ENCODE results near the gene VSTM1. TPM values are rescaled to one million over a fixed set of nuclear protein-coding genes. Genes with fewer than 3 reads are reported as not detected.

Gene VSTM1, protein sequence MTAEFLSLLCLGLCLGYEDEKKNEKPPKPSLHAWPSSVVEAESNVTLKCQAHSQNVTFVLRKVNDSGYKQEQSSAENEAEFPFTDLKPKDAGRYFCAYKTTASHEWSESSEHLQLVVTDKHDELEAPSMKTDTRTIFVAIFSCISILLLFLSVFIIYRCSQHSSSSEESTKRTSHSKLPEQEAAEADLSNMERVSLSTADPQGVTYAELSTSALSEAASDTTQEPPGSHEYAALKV
- total RNA-seq = not detected

DNA sequence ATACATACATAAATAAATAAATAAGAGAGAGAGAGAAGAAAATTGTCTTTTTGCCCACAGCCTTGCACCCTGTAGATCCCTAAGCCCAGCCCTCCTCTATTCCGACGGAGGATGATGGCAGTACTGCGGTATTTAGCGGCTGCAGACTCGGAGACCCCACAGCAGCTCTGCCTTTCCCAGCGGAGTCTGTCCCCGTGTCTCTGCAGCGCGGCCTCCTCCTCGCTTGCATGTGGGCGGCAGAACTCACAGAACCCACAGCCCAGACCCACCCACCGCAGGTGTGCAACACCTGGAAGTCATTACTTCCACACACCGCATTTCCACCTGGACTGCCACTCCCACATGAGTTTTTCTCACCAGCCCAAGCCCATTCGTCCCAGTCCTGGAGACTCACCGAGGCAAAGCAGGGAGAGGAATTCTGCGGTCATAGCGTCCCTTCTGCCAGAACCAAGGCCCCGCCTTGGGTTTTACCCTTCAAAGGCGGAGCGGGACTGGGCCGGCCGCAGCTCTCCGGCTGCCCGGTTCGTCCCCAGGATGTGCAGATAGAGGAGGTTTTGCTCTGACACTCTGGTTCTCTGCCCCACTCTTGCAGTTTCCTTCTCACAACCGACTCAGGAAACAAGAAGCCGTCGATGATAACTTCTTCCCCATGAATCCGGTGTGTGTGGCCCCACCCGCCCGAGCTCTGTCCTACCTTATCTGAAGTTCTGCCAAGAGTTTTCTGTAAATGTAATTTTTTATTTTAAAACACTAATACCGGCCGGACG, at the start of gene VSTM1:
Gene VSTM1, minus strand, starts transcription at position 548 of the 767 bp plus-strand sequence. Its CDS starts 120 bp downstream, at position 428.
- Histone ChIP-seq H3K36me3 (ENCODE audit: control insufficient read depth in 3 of 3, insufficient read depth in 3 of 3, low read length in 3 of 3) (no peaks in the 10 kb centered on the region), H3K9me3 (ENCODE audit: control insufficient read depth in 3 of 3, low read length in 3 of 3) (no peaks in the 10 kb centered on the region), H3K27ac (ENCODE audit: low read depth, low read length) (no peak within 1 kb of the TSS), H3K27me3 (ENCODE audit: control insufficient read depth in 3 of 3, insufficient read depth in 3 of 3, low read length in 3 of 3) (no peaks in the 10 kb centered on the region), H3K9ac (ENCODE audit: low read depth in 1 of 3, low read length in 3 of 3) (no peak within 1 kb of the TSS), H3K4me1 (ENCODE audit: control insufficient read depth in 3 of 3, insufficient read depth in 3 of 3, low read length in 3 of 3) (no peaks in the 10 kb centered on the region), H3K4me3 (ENCODE audit: low read length in 3 of 3) (no peak within 1 kb of the TSS)

DNA sequence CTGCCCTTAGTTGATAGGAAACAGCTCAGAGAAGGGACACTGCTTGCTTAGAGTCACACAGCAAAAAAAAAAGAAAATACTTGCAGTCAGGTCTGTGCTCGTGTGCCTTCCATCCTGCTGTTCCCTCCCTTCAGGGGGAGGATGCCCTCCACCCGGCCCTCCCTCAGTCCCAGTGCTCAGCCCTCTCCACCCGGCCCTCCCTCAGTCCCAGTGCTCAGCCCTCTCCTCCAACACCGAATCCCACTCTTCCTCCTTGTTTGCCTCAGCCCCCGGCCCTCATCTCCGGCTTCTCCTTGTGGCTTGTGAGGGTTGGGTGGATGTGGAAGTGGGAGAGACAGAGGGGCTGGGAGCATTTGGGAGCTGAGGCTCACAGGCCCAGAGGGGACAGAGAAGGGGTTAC, 46.0 kb upstream of the VSTM1 start:
- peaks cover 47 to 55% (median 54%) of the 10 kb centered on the region in 3 donors for H3K36me3 ChIP-seq (ENCODE audit: control insufficient read depth in 3 of 3, insufficient read depth in 3 of 3, low read length in 3 of 3)
- no peak overlapping the region for H3K4me3 ChIP-seq (ENCODE audit: low read length in 3 of 3)
- no peak overlapping the region for H3K27ac ChIP-seq (ENCODE audit: low read depth, low read length)
- H3K9ac ChIP-seq (ENCODE audit: low read depth in 1 of 3, low read length in 3 of 3) = no peak overlapping the region
- H3K4me1 ChIP-seq (ENCODE audit: control insufficient read depth in 3 of 3, insufficient read depth in 3 of 3, low read length in 3 of 3) = peaks cover 6 to 9% (median 8%) of the 10 kb centered on the region in 3 donors
- H3K27me3 ChIP-seq (ENCODE audit: control insufficient read depth in 3 of 3, insufficient read depth in 3 of 3, low read length in 3 of 3) = no peaks in the 10 kb centered on the region
- no peaks in the 10 kb centered on the region for H3K9me3 ChIP-seq (ENCODE audit: control insufficient read depth in 3 of 3, low read length in 3 of 3)

DNA sequence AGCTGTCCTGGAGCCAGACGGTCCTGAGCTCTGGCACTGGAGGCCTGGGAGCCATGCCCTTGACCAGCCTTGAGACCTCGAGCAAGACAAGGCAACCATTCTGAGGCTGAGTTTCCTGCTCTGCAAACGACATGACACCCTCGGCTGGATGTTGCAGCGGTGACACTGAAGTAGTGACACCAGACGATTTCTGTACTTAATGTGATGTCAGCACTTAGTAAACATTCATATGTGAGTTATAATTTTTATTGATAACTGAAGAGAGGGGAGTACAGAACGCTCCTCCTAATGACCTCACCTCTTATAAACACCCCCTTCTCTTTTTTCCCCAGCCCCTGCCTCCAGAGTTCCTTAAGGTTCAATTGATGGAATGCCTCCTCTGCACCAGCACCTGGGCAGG, 44.8 kb upstream of the VSTM1 start:
- Histone ChIP-seq H3K4me3 (ENCODE audit: low read length in 3 of 3) (no peak overlapping the region), H3K27me3 (ENCODE audit: control insufficient read depth in 3 of 3, insufficient read depth in 3 of 3, low read length in 3 of 3) (no peaks in the 10 kb centered on the region), H3K27ac (ENCODE audit: low read depth, low read length) (no peak overlapping the region), H3K4me1 (ENCODE audit: control insufficient read depth in 3 of 3, insufficient read depth in 3 of 3, low read length in 3 of 3) (peaks cover under 1 to 3% (median 2%) of the 10 kb centered on the region in 3 donors), H3K9me3 (ENCODE audit: control insufficient read depth in 3 of 3, low read length in 3 of 3) (no peaks in the 10 kb centered on the region), H3K9ac (ENCODE audit: low read depth in 1 of 3, low read length in 3 of 3) (no peak overlapping the region), H3K36me3 (ENCODE audit: control insufficient read depth in 3 of 3, insufficient read depth in 3 of 3, low read length in 3 of 3) (peaks cover 47 to 52% (median 52%) of the 10 kb centered on the region in 3 donors)

DNA sequence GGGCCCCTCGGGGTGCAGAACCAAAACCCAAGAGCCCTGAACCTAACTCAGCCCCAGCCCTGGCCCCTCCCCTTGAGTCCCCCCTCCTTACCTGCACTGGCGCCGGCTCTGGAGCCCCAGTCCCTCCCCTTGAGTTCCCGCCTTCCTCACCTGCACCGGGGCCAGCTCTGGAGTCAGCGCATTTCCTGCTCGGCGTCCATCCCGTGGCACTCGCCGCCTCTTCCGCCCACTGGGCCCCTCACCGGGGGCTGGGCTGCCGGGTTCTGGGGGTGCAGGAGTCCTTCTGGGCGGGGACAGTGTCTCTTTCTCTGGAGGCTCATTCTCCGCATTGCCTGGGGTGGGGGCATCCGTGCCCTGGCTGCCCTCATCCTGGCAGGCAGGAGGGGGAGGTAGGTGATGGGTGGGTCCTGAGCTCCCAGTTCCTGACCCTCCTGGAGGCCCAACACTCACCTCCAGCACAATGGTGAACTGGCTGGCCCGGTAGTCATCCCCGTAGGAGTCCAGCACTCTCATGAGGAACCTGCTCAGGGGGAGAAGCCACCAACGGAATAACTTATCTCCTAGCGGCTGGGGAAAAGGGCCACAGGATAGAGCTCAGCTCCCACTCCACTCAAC, 44.3 kb upstream of the VSTM1 start:
- H3K27me3 ChIP-seq (ENCODE audit: control insufficient read depth in 3 of 3, insufficient read depth in 3 of 3, low read length in 3 of 3) = no peaks in the 10 kb centered on the region
- H3K9me3 ChIP-seq (ENCODE audit: control insufficient read depth in 3 of 3, low read length in 3 of 3) = no peaks in the 10 kb centered on the region
- H3K4me1 ChIP-seq (ENCODE audit: control insufficient read depth in 3 of 3, insufficient read depth in 3 of 3, low read length in 3 of 3) = peaks cover 5 to 7% (median 6%) of the 10 kb centered on the region in 3 donors
- no peak overlapping the region for H3K9ac ChIP-seq (ENCODE audit: low read depth in 1 of 3, low read length in 3 of 3)
- peaks cover 47 to 52% (median 48%) of the 10 kb centered on the region in 3 donors for H3K36me3 ChIP-seq (ENCODE audit: control insufficient read depth in 3 of 3, insufficient read depth in 3 of 3, low read length in 3 of 3)
- H3K27ac ChIP-seq (ENCODE audit: low read depth, low read length) = no peak overlapping the region
- no peak overlapping the region for H3K4me3 ChIP-seq (ENCODE audit: low read length in 3 of 3)

DNA sequence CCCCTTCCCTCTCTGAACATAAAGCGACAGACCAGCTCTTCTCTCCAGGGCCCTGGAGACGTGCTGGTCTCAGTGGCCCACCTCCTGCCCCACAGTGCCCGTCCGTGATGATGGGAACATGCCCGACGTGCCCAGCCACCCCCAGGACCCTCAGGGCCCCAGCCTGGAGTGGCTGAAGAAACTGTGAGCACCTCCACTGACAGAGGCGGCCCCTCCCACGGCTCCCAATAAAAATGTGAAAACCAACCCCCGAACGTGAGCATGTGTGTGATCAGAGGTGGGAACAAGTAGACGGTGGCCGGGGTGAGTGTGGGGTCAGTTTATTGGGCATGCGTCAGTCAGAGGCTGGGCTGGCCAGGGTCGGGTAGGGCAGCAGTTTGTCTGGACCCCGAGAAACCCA, 43.0 kb upstream of the VSTM1 start:
- Histone ChIP-seq H3K27ac (ENCODE audit: low read depth, low read length) (no peak overlapping the region), H3K9ac (ENCODE audit: low read depth in 1 of 3, low read length in 3 of 3) (no peak overlapping the region), H3K36me3 (ENCODE audit: control insufficient read depth in 3 of 3, insufficient read depth in 3 of 3, low read length in 3 of 3) (peaks cover 47 to 50% (median 48%) of the 10 kb centered on the region in 3 donors), H3K27me3 (ENCODE audit: control insufficient read depth in 3 of 3, insufficient read depth in 3 of 3, low read length in 3 of 3) (no peaks in the 10 kb centered on the region), H3K9me3 (ENCODE audit: control insufficient read depth in 3 of 3, low read length in 3 of 3) (no peaks in the 10 kb centered on the region), H3K4me1 (ENCODE audit: control insufficient read depth in 3 of 3, insufficient read depth in 3 of 3, low read length in 3 of 3) (peaks cover 8 to 11% (median 11%) of the 10 kb centered on the region in 3 donors), H3K4me3 (ENCODE audit: low read length in 3 of 3) (no peak overlapping the region)

DNA sequence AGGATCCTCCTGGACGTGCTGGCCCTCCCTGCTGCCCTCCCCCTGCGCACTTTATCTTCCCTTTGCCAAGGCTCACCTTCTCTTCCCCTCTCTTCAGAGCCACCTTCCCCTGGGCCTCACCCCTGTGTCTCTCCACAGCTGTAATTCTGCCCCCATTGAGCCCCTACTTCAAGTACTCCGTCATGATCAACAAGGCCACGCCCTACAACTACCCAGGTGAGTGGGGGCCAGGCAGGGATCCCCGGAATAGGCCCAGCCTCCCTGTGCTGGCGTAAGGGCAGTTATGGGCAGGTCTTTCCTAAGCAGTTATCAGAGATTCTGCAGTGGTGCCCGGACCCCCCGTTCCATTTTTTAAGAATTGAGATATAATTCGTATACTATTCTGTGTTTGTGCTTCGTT, 42.1 kb upstream of the VSTM1 start:
- no peak overlapping the region for H3K27ac ChIP-seq (ENCODE audit: low read depth, low read length)
- no peak overlapping the region for H3K9ac ChIP-seq (ENCODE audit: low read depth in 1 of 3, low read length in 3 of 3)
- peaks cover 8 to 11% (median 11%) of the 10 kb centered on the region in 3 donors for H3K4me1 ChIP-seq (ENCODE audit: control insufficient read depth in 3 of 3, insufficient read depth in 3 of 3, low read length in 3 of 3)
- no peaks in the 10 kb centered on the region for H3K9me3 ChIP-seq (ENCODE audit: control insufficient read depth in 3 of 3, low read length in 3 of 3)
- no peak overlapping the region for H3K4me3 ChIP-seq (ENCODE audit: low read length in 3 of 3)
- H3K27me3 ChIP-seq (ENCODE audit: control insufficient read depth in 3 of 3, insufficient read depth in 3 of 3, low read length in 3 of 3) = no peaks in the 10 kb centered on the region
- peaks cover 44 to 47% (median 46%) of the 10 kb centered on the region in 3 donors for H3K36me3 ChIP-seq (ENCODE audit: control insufficient read depth in 3 of 3, insufficient read depth in 3 of 3, low read length in 3 of 3)

DNA sequence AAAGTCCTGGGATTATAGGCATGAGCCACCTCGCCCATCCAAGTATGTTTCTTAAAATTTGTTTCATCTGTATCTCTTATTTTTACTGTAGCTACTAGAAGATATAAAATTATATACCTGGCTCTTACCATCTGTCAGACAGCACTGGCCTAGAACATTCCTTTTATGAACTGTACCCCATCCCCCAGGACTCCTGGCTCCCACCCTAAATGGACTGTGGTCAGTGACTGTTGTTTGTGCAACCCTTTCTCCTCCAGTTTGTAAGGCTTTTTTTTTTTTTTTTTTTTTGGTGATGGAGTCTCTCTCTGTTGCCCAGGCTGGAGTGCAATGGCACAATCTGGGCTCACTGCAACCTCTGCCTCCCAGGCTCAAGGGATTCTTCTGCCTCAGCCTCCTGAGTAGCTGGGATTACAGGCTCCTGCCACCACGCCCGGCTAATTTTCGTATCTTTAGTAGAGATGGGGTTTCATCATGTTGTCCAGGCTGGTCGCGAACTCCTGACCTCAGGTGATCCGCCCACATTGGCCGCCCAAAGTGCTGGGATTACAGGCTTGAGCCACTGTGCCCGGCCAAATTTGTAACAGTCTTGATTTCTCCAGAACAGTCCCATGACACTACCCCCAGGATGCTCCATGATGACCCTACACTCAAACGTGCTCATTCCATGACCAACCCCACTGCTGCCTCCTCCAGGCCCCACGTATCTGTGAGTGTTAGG, 41.5 kb upstream of the VSTM1 start:
- H3K4me1 ChIP-seq (ENCODE audit: control insufficient read depth in 3 of 3, insufficient read depth in 3 of 3, low read length in 3 of 3) = peaks cover 8 to 11% (median 11%) of the 10 kb centered on the region in 3 donors
- no peak overlapping the region for H3K4me3 ChIP-seq (ENCODE audit: low read length in 3 of 3)
- no peak overlapping the region for H3K27ac ChIP-seq (ENCODE audit: low read depth, low read length)
- H3K27me3 ChIP-seq (ENCODE audit: control insufficient read depth in 3 of 3, insufficient read depth in 3 of 3, low read length in 3 of 3) = no peaks in the 10 kb centered on the region
- H3K9me3 ChIP-seq (ENCODE audit: control insufficient read depth in 3 of 3, low read length in 3 of 3) = no peaks in the 10 kb centered on the region
- H3K36me3 ChIP-seq (ENCODE audit: control insufficient read depth in 3 of 3, insufficient read depth in 3 of 3, low read length in 3 of 3) = peaks cover 39 to 42% (median 41%) of the 10 kb centered on the region in 3 donors
- H3K9ac ChIP-seq (ENCODE audit: low read depth in 1 of 3, low read length in 3 of 3) = no peak overlapping the region

DNA sequence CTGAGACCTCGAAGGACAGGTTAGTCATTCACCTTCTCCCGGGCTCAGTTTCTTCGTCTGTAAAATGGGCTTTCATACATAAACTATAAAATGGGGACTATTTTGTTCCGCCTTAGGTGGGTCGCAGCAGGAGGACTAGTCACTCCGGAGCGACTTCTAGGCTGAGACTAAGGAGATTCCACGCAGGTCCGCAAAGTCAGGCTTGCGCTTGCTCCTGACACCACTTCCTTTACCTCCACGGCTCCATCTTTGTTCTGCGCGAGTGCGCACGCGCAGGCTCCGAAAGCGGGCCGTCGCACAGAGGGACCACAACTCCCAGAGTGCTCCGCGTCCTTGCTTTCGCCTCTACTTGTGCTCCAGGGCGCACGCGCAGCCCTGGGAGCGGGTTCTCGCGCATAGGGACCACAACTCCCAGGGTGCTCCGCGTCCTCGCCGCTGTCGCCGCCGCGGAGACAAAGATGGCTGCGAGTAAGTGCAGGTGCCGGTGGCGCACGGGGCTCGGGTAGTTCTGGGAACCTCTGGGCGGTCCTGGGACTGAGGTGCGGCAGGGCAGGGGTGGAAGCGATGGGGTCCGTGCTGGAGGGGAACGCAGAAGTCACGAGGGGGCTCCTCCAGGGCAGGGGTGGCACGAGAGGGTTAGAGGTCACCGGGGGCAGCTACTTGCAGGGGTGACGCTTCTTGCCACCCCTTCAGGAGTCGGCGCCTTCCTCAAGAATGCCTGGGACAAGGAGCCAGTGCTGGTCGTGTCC, 38.9 kb upstream of the VSTM1 start, which contains the start of gene NDUFA3:
Gene NDUFA3, plus strand, starts transcription at position 435 of the 749 bp plus-strand sequence. Its CDS starts 24 bp downstream, at position 459.
- Histone ChIP-seq H3K36me3 (ENCODE audit: control insufficient read depth in 3 of 3, insufficient read depth in 3 of 3, low read length in 3 of 3) (peaks cover 17 to 20% (median 19%) of the 10 kb centered on the region in 3 donors), H3K27ac (ENCODE audit: low read depth, low read length) (peak within 1 kb of the TSS; percentile 70), H3K4me3 (ENCODE audit: low read length in 3 of 3) (peak within 1 kb of the TSS; percentile 85 to 97 (median 93)), H3K9me3 (ENCODE audit: control insufficient read depth in 3 of 3, low read length in 3 of 3) (no peaks in the 10 kb centered on the region), H3K4me1 (ENCODE audit: control insufficient read depth in 3 of 3, insufficient read depth in 3 of 3, low read length in 3 of 3) (peaks cover 8 to 11% (median 11%) of the 10 kb centered on the region in 3 donors), H3K27me3 (ENCODE audit: control insufficient read depth in 3 of 3, insufficient read depth in 3 of 3, low read length in 3 of 3) (peaks cover 0 to 4% (median 0%) of the 10 kb centered on the region in 3 donors), H3K9ac (ENCODE audit: low read depth in 1 of 3, low read length in 3 of 3) (peak within 1 kb of the TSS; percentile 91 to 97 (median 91))

DNA sequence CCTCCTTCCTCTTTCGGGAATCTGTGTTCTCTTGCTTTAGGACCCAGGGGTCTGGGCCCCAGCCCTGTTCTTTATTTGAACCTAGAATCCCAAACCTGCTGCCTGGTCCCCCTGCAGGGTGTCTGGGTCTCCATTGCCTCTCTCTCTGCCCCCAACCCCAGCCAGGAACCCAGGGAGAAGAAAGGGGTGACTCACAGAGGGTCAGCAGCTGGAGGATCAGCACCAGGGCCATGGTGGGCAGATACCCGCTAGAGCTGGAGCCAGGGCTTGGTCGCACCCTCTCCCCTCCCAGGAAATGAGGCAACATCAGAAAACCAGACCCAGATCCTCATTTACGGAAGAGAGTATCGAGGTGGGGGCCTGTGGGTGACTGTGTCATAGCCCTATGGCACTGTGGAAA, 36.9 kb upstream of the VSTM1 start, which contains the start of gene OSCAR:
Gene OSCAR, minus strand, starts transcription at position 243 of the 400 bp plus-strand sequence. Its CDS starts 11 bp downstream, at position 232.
- Histone ChIP-seq H3K27ac (ENCODE audit: low read depth, low read length) (no peak within 1 kb of the TSS), H3K9me3 (ENCODE audit: control insufficient read depth in 3 of 3, low read length in 3 of 3) (no peaks in the 10 kb centered on the region), H3K27me3 (ENCODE audit: control insufficient read depth in 3 of 3, insufficient read depth in 3 of 3, low read length in 3 of 3) (peaks cover 8 to 14% (median 10%) of the 10 kb centered on the region in 3 donors), H3K9ac (ENCODE audit: low read depth in 1 of 3, low read length in 3 of 3) (peak within 1 kb of the TSS in 1 of 3 donors; percentile 6), H3K4me1 (ENCODE audit: control insufficient read depth in 3 of 3, insufficient read depth in 3 of 3, low read length in 3 of 3) (peaks cover 10 to 15% (median 11%) of the 10 kb centered on the region in 3 donors), H3K4me3 (ENCODE audit: low read length in 3 of 3) (no peak within 1 kb of the TSS), H3K36me3 (ENCODE audit: control insufficient read depth in 3 of 3, insufficient read depth in 3 of 3, low read length in 3 of 3) (peaks cover 2 to 4% (median 2%) of the 10 kb centered on the region in 3 donors)

Measured in skeletal muscle tissue (tissue), 4 donors.